Measurements from ENCODE around the gene BDH2. TPM values are rescaled to one million over a fixed set of nuclear protein-coding genes. Genes with fewer than 3 reads are reported as not detected.

The BDH2 gene
- total and polyA plus RNA-seq, 2 of the 8 experiments (the other 6 are each of a cell fraction or from before 2014, with no cell fraction given): 46.0 to 46.2 TPM

GRCh38 chr4:103060453-103061148 is 39.0 kb downstream of the BDH2 start:
- Histone ChIP-seq H3K18ac (ENCODE audit: extremely low read depth, low read length) (no peak overlapping the region), H3K14ac (ENCODE audit: insufficient read length) (no peak overlapping the region), H3K27ac (ENCODE audit: low read depth, low read length) (no peak overlapping the region), H2BK12ac (ENCODE audit: low read depth, low read length) (no peak overlapping the region), H3K4me3 (ENCODE audit: extremely low read depth in 1 of 4, insufficient read depth in 2 of 4, low read depth in 3 of 4, low read length in 4 of 4) (no peak overlapping the region), H3K4me1 (replicated peaks in 1 of 4; ENCODE audit: control insufficient read depth in 3 of 4, insufficient read depth in 4 of 4, low read length in 3 of 4) (no peaks in the 10 kb centered on the region), H3K9ac (replicated peaks in 1 of 4; ENCODE audit: extremely low read depth in 1 of 4, low read depth in 3 of 4, low read length in 3 of 4) (no peak overlapping the region), H3K36me3 (ENCODE audit: control insufficient read depth in 2 of 4, insufficient read depth in 4 of 4, low read length in 3 of 4) (no peaks in the 10 kb centered on the region), H3K23ac (ENCODE audit: insufficient read length) (no peak overlapping the region), H4K8ac (ENCODE audit: extremely low read depth, insufficient read depth, low read length) (no peak overlapping the region), H4K20me1 (replicated peaks in 1 of 2; ENCODE audit: control insufficient read depth in 1 of 2, insufficient read depth in 2 of 2, low read length in 2 of 2) (no peaks in the 10 kb centered on the region), H2BK15ac (ENCODE audit: low read length) (no peak overlapping the region), H3K9me3 (ENCODE audit: insufficient read depth in 2 of 2, low read depth in 1 of 2, low read length in 1 of 2) (no peaks in the 10 kb centered on the region), H2AK5ac (ENCODE audit: low read depth, low read length) (no peak overlapping the region), H4K91ac (replicated peaks; ENCODE audit: insufficient read length, low read length) (no peak overlapping the region), H2BK20ac (ENCODE audit: low read length) (no peak overlapping the region), H3K79me2 (ENCODE audit: control insufficient read depth in 1 of 2, insufficient read depth in 2 of 2, low read length in 2 of 2) (no peaks in the 10 kb centered on the region), H2AFZ (ENCODE audit: low read length) (no peak overlapping the region), H3K79me1 (ENCODE audit: low read depth, low read length) (no peaks in the 10 kb centered on the region), H3K4ac (replicated peaks; ENCODE audit: insufficient read length, low read depth, low read length) (no peak overlapping the region), H3K4me2 (ENCODE audit: insufficient read depth in 1 of 2, low read depth in 2 of 2, low read length in 2 of 2) (no peak overlapping the region), H3K27me3 (replicated peaks in 1 of 4; ENCODE audit: control insufficient read depth in 3 of 4, extremely low read depth in 1 of 4, insufficient read depth in 3 of 4, low read length in 3 of 4) (no peaks in the 10 kb centered on the region), H2BK120ac (replicated peaks; ENCODE audit: low read depth, low read length) (no peak overlapping the region), H2BK5ac (ENCODE audit: low read depth, low read length) (no peak overlapping the region), H4K5ac (ENCODE audit: insufficient read length, low read depth, low read length) (no peak overlapping the region), H3K23me2 (ENCODE audit: low read depth, low read length) (no peaks in the 10 kb centered on the region; the same call in 1 of the 2 replicates), H3K56ac (replicated peaks; ENCODE audit: insufficient read length, low read depth, low read length) (no peak overlapping the region)
- no peak for DNase-seq (ENCODE audit: low read depth in 1 of 2, low spot score in 2 of 2)
- no peak for FAIRE-seq
- POLR2A ChIA-PET (ENCODE audit: partially characterized antibody): no interaction called here
- CTCF ChIA-PET (ENCODE audit: partially characterized antibody): interaction anchor here (0.7 to 1.2 kb wide), 2 partner anchors 14 to 39 kb away, joined by 3 to 4 read pairs; partner anchors contain the start of gene BDH2
- 84% methylated on average over 2 of the region's 2 CpGs; no CpG with 5 or more reads in 1 of the 2 experiments for WGBS, 2 experiments (ENCODE audit: extremely low coverage in 1 of 2, insufficient coverage in 1 of 2, insufficient read length in 1 of 2, insufficient replicate concordance in 2 of 2, low coverage in 1 of 2, low lambda C conversion rate in 2 of 2, missing lambda C conversion rate in 1 of 2)
- TF ChIP-seq RXRA (IDR thresholded peaks at IDR 0.05; ENCODE audit: insufficient read depth, low read depth, low read length) (no peak), TBP (IDR thresholded peaks at IDR 0.05; ENCODE audit: low read depth, low read length) (no peak), POLR2AphosphoS5 (IDR thresholded peaks at IDR 0.05; ENCODE audit: low read depth, low read length) (no peak), KDM5A (IDR thresholded peaks at IDR 0.05; ENCODE audit: low read length) (no peak), GABPA (IDR thresholded peaks at IDR 0.05; ENCODE audit: borderline replicate concordance, insufficient read depth, low read length) (no peak), CHD2 (IDR thresholded peaks at IDR 0.05; ENCODE audit: low read length) (no peak)
